ENCODE data around the gene MAPKAP1.

DNA sequence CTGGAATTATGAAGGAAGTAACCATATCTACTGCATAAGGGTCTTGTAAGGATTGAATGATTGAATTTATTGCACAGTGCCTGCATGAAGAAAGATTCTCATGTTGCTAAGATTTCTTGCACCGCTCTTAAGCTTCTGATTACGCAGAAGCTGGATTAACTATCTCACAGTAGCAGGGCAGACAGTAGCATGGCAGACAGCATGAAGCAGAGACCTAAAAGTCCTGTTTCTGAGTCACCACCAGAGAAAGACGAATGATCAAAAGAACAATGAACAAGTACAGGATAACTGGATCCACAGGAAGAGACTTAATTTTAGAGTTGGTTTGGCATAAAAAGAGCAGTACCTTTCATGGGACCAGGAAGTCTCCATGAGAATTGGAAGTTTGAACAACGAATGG lies 142.4 kb downstream of the MAPKAP1 start:
- TF ChIP-seq, protein P1, sequence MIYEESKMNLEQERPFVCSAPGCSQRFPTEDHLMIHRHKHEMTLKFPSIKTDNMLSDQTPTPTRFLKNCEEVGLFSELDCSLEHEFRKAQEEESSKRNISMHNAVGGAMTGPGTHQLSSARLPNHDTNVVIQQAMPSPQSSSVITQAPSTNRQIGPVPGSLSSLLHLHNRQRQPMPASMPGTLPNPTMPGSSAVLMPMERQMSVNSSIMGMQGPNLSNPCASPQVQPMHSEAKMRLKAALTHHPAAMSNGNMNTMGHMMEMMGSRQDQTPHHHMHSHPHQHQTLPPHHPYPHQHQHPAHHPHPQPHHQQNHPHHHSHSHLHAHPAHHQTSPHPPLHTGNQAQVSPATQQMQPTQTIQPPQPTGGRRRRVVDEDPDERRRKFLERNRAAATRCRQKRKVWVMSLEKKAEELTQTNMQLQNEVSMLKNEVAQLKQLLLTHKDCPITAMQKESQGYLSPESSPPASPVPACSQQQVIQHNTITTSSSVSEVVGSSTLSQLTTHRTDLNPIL (CRISPR knock-in tag; IDR thresholded peaks at IDR 0.05; ENCODE audit: low read depth): no peak
- TF ChIP-seq ZFP30 (CRISPR knock-in tag; IDR thresholded peaks at IDR 0.05) (no peak), TCF4 (CRISPR knock-in tag; IDR thresholded peaks at IDR 0.05; ENCODE audit: borderline replicate concordance) (no peak), RARB (CRISPR knock-in tag; IDR thresholded peaks at IDR 0.05) (no peak), GLIS3 (CRISPR knock-in tag; IDR thresholded peaks at IDR 0.05) (no peak), TSHZ2 (CRISPR knock-in tag; IDR thresholded peaks at IDR 0.05) (no peak), ZNF70 (CRISPR knock-in tag; IDR thresholded peaks at IDR 0.05) (no peak), BACH2 (CRISPR knock-in tag; IDR thresholded peaks at IDR 0.05; ENCODE audit: borderline replicate concordance) (no peak), ARNTL (CRISPR knock-in tag; IDR thresholded peaks at IDR 0.05; ENCODE audit: borderline replicate concordance, low read depth) (no peak), ESRRG (CRISPR knock-in tag; IDR thresholded peaks at IDR 0.05) (no peak), ZC3H10 (CRISPR knock-in tag; IDR thresholded peaks at IDR 0.05) (no peak), ZFP3 (CRISPR knock-in tag; IDR thresholded peaks at IDR 0.05) (no peak), CSDC2 (CRISPR knock-in tag; IDR thresholded peaks at IDR 0.05) (no peak)
